B cell (primary cell): ENCODE results near the gene CERS6. TPM values are rescaled to one million over a fixed set of nuclear protein-coding genes. Genes with fewer than 3 reads are reported as not detected.

Experiments used
- ATAC-seq: fragments of 200-7000 bp; cut with Tn5 transposase; one replicate; pipeline ENCODE4 v1.10.0; 2021; ENCODE audit warnings: low read depth, mild to moderate bottlenecking, moderate number of reproducible peaks, moderate library complexity
- CTCF ChIA-PET: fragments of 350-600 bp; sonication (Branson Sonifier 250); formaldehyde crosslinking; loops from one replicate; lab custom pipeline; 2021; ENCODE audit warnings: antibody characterized with exemption, inconsistent platforms; lab: Charles Lee
- POLR2A ChIA-PET: fragments of 350-600 bp; sonication (Branson Sonifier 250); formaldehyde crosslinking; loops from one replicate; lab custom pipeline; 2021; ENCODE audit warnings: antibody characterized with exemption; lab: Charles Lee
- DNase-seq: peaks from one replicate; pipeline ENCODE4 v3.0.0; 2013
- H2AFZ ChIP-seq: 2 replicates; pipeline ENCODE4 v1.6.1; 2012; ENCODE audit warnings: mild to moderate bottlenecking, low read depth, low read length; ENCODE audit not compliant: insufficient read depth, poor library complexity, severe bottlenecking
- H3K27ac ChIP-seq, 2 donors: 1 replicate in 1 of 2; 2 replicates in 1 of 2; pipeline ENCODE4 v1.5.1; 2012 to 2013; ENCODE audit warnings: low read length in 2 of 2, mild to moderate bottlenecking in 2 of 2, moderate library complexity in 1 of 2
- H3K27me3 ChIP-seq, 4 experiments: fragments of 200-600 bp in 1 of 4; sonication (generic) in 1 of 4; replicated peaks in 1 of 4; 1 replicate in 2 of 4; 2 replicates in 2 of 4; pipeline versions ENCODE4 v1.6.1 to v1.7.0; 2013 to 2016; ENCODE audit warnings: low read length in 3 of 4, mild to moderate bottlenecking in 2 of 4, mixed read lengths in 1 of 4, moderate library complexity in 1 of 4; ENCODE audit not compliant: insufficient read depth in 4 of 4, control insufficient read depth in 3 of 4; ENCODE audit errors: control extremely low read depth in 1 of 4
- H3K36me3 ChIP-seq, 2 experiments: replicated peaks in 1 of 2; 1 replicate in 1 of 2; 2 replicates in 1 of 2; pipeline versions ENCODE4 v1.6.1 to v1.7.1; 2013; ENCODE audit warnings: low read length in 1 of 2; ENCODE audit not compliant: insufficient read depth in 2 of 2, control insufficient read depth in 1 of 2; ENCODE audit errors: control extremely low read depth in 1 of 2, extremely low read depth in 1 of 2
- H3K4me1 ChIP-seq, 2 donors: fragments of 200-600 bp in 1 of 2; sonication (generic) in 1 of 2; 1 replicate in 1 of 2; 2 replicates in 1 of 2; pipeline versions ENCODE4 v1.5.1 to v1.6.1; 2013 to 2017; ENCODE audit warnings: low read length in 2 of 2; ENCODE audit not compliant: control insufficient read depth in 2 of 2, insufficient read depth in 2 of 2
- H3K4me2 ChIP-seq: replicated peaks from 2 replicates; pipeline ENCODE3; 2012; ENCODE audit warnings: mild to moderate bottlenecking, low read depth, low read length; ENCODE audit not compliant: poor library complexity, severe bottlenecking
- H3K4me3 ChIP-seq, 5 experiments: fragments of 200-600 bp in 1 of 5; sonication (generic) in 1 of 5; 1 replicate in 3 of 5; 2 replicates in 2 of 5; pipeline versions ENCODE4 v1.5.1 to v1.7.0; 2011 to 2016; ENCODE audit warnings: low read length in 4 of 5, mild to moderate bottlenecking in 4 of 5, low read depth in 2 of 5, control low read depth in 1 of 5, moderate library complexity in 1 of 5; ENCODE audit not compliant: insufficient read depth in 1 of 5; ENCODE audit errors: control extremely low read depth in 1 of 5, extremely low read depth in 1 of 5
- H3K79me2 ChIP-seq: fragments of 200-600 bp; sonication (generic); one replicate; pipeline ENCODE4 v1.6.0; 2016; ENCODE audit warnings: low read length; ENCODE audit not compliant: control insufficient read depth, insufficient read depth
- H3K9ac ChIP-seq: fragments of 200-600 bp; sonication (generic); 2 replicates; pipeline ENCODE4 v1.6.1; 2017; ENCODE audit warnings: mild to moderate bottlenecking, low read length, moderate library complexity
- H3K9me3 ChIP-seq, 3 donors: one replicate each; pipeline versions ENCODE4 v1.6.1 to v1.7.1; 2013; ENCODE audit warnings: low read length in 2 of 3; ENCODE audit not compliant: control insufficient read depth in 2 of 3, insufficient read depth in 1 of 3; ENCODE audit errors: control extremely low read depth in 1 of 3
- H4K20me1 ChIP-seq: 2 replicates; pipeline ENCODE4 v1.6.0; 2012; ENCODE audit warnings: mild to moderate bottlenecking, low read length; ENCODE audit not compliant: insufficient read depth, control insufficient read depth, poor library complexity, severe bottlenecking
- H3K27ac Mint-ChIP-seq: one replicate; pipeline ENCODE4 v1.8.0; 2021; ENCODE audit warnings: mixed read lengths
- H3K27me3 Mint-ChIP-seq: one replicate; pipeline ENCODE4 v1.8.0; 2021; ENCODE audit warnings: mixed read lengths
- H3K4me1 Mint-ChIP-seq: one replicate; pipeline ENCODE4 v1.8.0; 2021; ENCODE audit warnings: mixed read lengths
- H3K4me3 Mint-ChIP-seq: one replicate; pipeline ENCODE4 v1.8.0; 2021; ENCODE audit warnings: mixed read lengths
- H3K9me3 Mint-ChIP-seq: one replicate; pipeline ENCODE4 v1.8.0; 2022; ENCODE audit warnings: mixed read lengths; ENCODE audit not compliant: insufficient read depth
- CTCF ChIP-seq: fragments of 200-600 bp; IDR thresholded peaks from one replicate; pipeline ENCODE4 v1.8.0; 2022; ENCODE audit warnings: antibody characterized with exemption, mild to moderate bottlenecking
- EZH2 ChIP-seq: IDR thresholded peaks from 2 replicates; pipeline ENCODE4 v1.6.1; 2012; ENCODE audit warnings: borderline replicate concordance, low read depth, mild to moderate bottlenecking, moderate library complexity, low read length; ENCODE audit not compliant: insufficient read depth, poor library complexity, severe bottlenecking
- WGBS: methylation state at CpG from one replicate; pipeline ENCODE4 v1.1.5; 2013; ENCODE audit warnings: missing lambda C conversion rate; ENCODE audit not compliant: insufficient coverage; 5-methylcytosine and 5-hydroxymethylcytosine counted together
- intact Hi-C: fragments of 100-400 bp; cut with micrococcal nuclease; formaldehyde crosslinking; loops from one replicate; pipeline ENCODE4 v1.10.0; 2022
- polyA plus RNA-seq: library from polyadenylated mRNA; depleted of rRNA; stranded (reverse); fragments of >200 nt; gene quantifications from 2 replicates; pipeline ENCODE4 v1.2.3, GENCODE V29; 2012
- total RNA-seq, 2 donors: library from RNA; stranded (reverse); fragments of 120-200 nt in 1 of 2; gene quantifications; 1 replicate in 1 of 2; 2 replicates in 1 of 2; pipeline versions ENCODE4 v1.2.3 to v1.2.4, GENCODE V29; 2013 to 2022

CERS6 gene
- total and polyA plus RNA-seq, 2 donors (not counting 1 experiment from before 2014, with no cell fraction given) = 2.2 to 5.5 TPM

DNA sequence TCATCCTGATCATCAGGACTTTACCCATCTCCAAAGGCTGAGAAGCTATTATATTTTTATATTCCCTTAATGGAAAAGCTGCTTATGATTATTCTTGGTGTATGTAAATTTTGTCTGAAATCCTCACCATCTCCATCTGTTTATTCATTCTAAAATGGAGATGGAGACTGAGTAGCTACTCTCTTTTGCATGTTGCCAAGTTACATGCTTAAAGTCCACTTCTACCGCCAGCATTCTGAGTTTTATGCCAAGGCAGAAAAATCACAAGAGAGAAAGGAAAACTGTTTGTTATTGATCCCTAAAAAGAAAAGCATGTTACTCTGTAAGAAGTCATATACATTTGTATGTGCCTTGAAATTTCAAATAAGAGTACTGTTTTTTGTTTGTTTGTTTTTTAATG lies 252.0 kb downstream of the CERS6 start:
- H3K36me3 ChIP-seq = no peaks in the 10 kb centered on the region
- H3K4me1 Mint-ChIP-seq = peaks cover 13% of the 10 kb centered on the region
- peaks cover 11 to 15% of the 10 kb centered on the region in 2 donors for H3K4me1 ChIP-seq
- no peak overlapping the region for H3K9ac ChIP-seq
- no CpG with 5 or more reads among the region's 1 CpG for WGBS
- H3K9me3 ChIP-seq = no peaks in the 10 kb centered on the region
- ChIA-PET POLR2A (no interaction called here), CTCF (interaction anchor here (4.5 kb wide), 1 partner anchor 361 kb away, joined by 39 read pairs; no protein-coding TSS in a partner anchor)
- no peaks in the 10 kb centered on the region for H4K20me1 ChIP-seq
- H3K79me2 ChIP-seq = no peaks in the 10 kb centered on the region
- DNase-seq (no peak), ATAC-seq (no peak)
- no peak overlapping the region for H3K4me2 ChIP-seq
- H3K9me3 Mint-ChIP-seq = no peaks in the 10 kb centered on the region
- no peaks in the 10 kb centered on the region for H3K27me3 ChIP-seq
- H3K4me3 Mint-ChIP-seq = no peak overlapping the region
- TF ChIP-seq CTCF = no peak
- no peak for TF ChIP-seq EZH2
- H2AFZ ChIP-seq = no peak overlapping the region
- no peak overlapping the region for H3K4me3 ChIP-seq
- no peak overlapping the region for H3K27ac Mint-ChIP-seq
- no peak overlapping the region for H3K27ac ChIP-seq
- no peaks in the 10 kb centered on the region for H3K27me3 Mint-ChIP-seq
- intact Hi-C loops = no loop called here

- POLR2A ChIA-PET = no interaction called here
- H3K79me2 ChIP-seq = no peaks in the 10 kb centered on the region
- no peaks in the 10 kb centered on the region for H3K27me3 Mint-ChIP-seq
- ATAC-seq (no peak), DNase-seq (no peak)
- H3K36me3 ChIP-seq = no peaks in the 10 kb centered on the region
- peaks cover 13% of the 10 kb centered on the region for H3K4me1 Mint-ChIP-seq
- peaks cover 11 to 15% of the 10 kb centered on the region in 2 donors for H3K4me1 ChIP-seq
- no peaks in the 10 kb centered on the region for H3K27me3 ChIP-seq
- H3K9me3 Mint-ChIP-seq = no peaks in the 10 kb centered on the region
- H3K27ac Mint-ChIP-seq = no peak overlapping the region
- CTCF ChIA-PET = interaction anchor here (1.0 to 1.3 kb wide), 3 partner anchors 39 to 363 kb away, joined by 3 to 4 read pairs (median 3); no protein-coding TSS in a partner anchor
- no peak overlapping the region for H3K4me3 ChIP-seq
- no peak overlapping the region for H3K9ac ChIP-seq
- no peak overlapping the region for H2AFZ ChIP-seq
- no peak overlapping the region for H3K27ac ChIP-seq
- no peak overlapping the region for H3K4me2 ChIP-seq
- WGBS = no CpG with 5 or more reads among the region's 4 CpGs
- H4K20me1 ChIP-seq = no peaks in the 10 kb centered on the region
- H3K9me3 ChIP-seq = no peaks in the 10 kb centered on the region
- H3K4me3 Mint-ChIP-seq = no peak overlapping the region
- no peak for TF ChIP-seq CTCF
- TF ChIP-seq EZH2 = no peak
- intact Hi-C loops = loop anchor here (5.0 kb wide), 2 partner anchors 46 to 254 kb away; partner anchors contain the start of gene CERS6
These were observed 254.8 kb downstream of the CERS6 start for GRCh38 chr2:168710754-168711467.
